PC-9 (cell line): ENCODE measurements around the gene RBM28. TPM values are rescaled to one million over a fixed set of nuclear protein-coding genes. Genes with fewer than 3 reads are reported as not detected.

Source experiments
- BruUV-seq: library from RNA; stranded (reverse); fragments of 400-500 nt; replicated peaks from 2 replicates; lab custom pipeline; 2021; lab: Mats Ljungman, UMichigan
- CTCF ChIA-PET: fragments of 300-600 bp; sonication (Branson Sonifier 250); formaldehyde crosslinking; loops from one replicate; lab custom pipeline; 2022; ENCODE audit warnings: antibody characterized with exemption; lab: Charles Lee
- POLR2A ChIA-PET: fragments of 300-600 bp; sonication (Branson Sonifier 250); formaldehyde crosslinking; loops from one replicate; lab custom pipeline; 2022; ENCODE audit warnings: antibody characterized with exemption; ENCODE audit not compliant: unreplicated experiment; lab: Charles Lee
- DNase-seq, 2 experiments: peaks; one replicate each; pipeline versions ENCODE4 v3.0.0 to v3.0.0-alpha.2; 2015 to 2022; ENCODE audit warnings: mixed read lengths in 1 of 2
- H2AFZ ChIP-seq: fragments of 200-600 bp; sonication (generic); 2 replicates; pipeline ENCODE4 v1.8.1; 2017; ENCODE audit warnings: antibody characterized with exemption
- H3F3A ChIP-seq: fragments of 200-600 bp; sonication (generic); 2 replicates; pipeline ENCODE4 v1.8.1; 2017; ENCODE audit warnings: antibody characterized with exemption, mild to moderate bottlenecking, low read depth; ENCODE audit not compliant: insufficient read depth
- H3K27ac ChIP-seq: fragments of 200-600 bp; sonication (generic); 2 replicates; pipeline ENCODE4 v1.6.1; 2016; ENCODE audit warnings: mixed run types
- H3K27me3 ChIP-seq: fragments of 200-600 bp; sonication (generic); 2 replicates; pipeline ENCODE4 v1.6.1; 2016; ENCODE audit warnings: low read depth, mixed run types; ENCODE audit not compliant: insufficient read depth
- H3K36me3 ChIP-seq: fragments of 200-600 bp; sonication (generic); 2 replicates; pipeline ENCODE4 v1.6.1; 2016; ENCODE audit warnings: low read depth, mixed run types
- H3K4me1 ChIP-seq: fragments of 200-600 bp; sonication (generic); replicated peaks from 2 replicates; pipeline ENCODE4 v1.6.1; 2016; ENCODE audit warnings: mixed run types; ENCODE audit not compliant: insufficient read depth
- H3K4me2 ChIP-seq: fragments of 200-600 bp; sonication (generic); 2 replicates; pipeline ENCODE4 v1.6.1; 2017; ENCODE audit warnings: mixed run types
- H3K4me3 ChIP-seq: fragments of 200-600 bp; sonication (generic); 2 replicates; pipeline ENCODE4 v1.6.1; 2016; ENCODE audit warnings: mixed run types
- H3K79me2 ChIP-seq: fragments of 200-600 bp; sonication (generic); 2 replicates; pipeline ENCODE4 v1.6.1; 2017; ENCODE audit warnings: low read depth, mixed run types
- H3K9me2 ChIP-seq: fragments of 200-600 bp; sonication (generic); 2 replicates; pipeline ENCODE4 v1.8.1; 2017; ENCODE audit warnings: mild to moderate bottlenecking; ENCODE audit not compliant: insufficient read depth
- H3K9me3 ChIP-seq: fragments of 200-600 bp; sonication (generic); 2 replicates; pipeline ENCODE4 v1.8.1; 2016; ENCODE audit warnings: low read depth; ENCODE audit not compliant: insufficient read depth
- H4K20me1 ChIP-seq: fragments of 200-600 bp; sonication (generic); 2 replicates; pipeline ENCODE4 v1.8.1; 2017; ENCODE audit not compliant: insufficient read depth
- CTCF ChIP-seq: fragments of 200-600 bp; sonication (generic); conservative IDR thresholded peaks from 2 replicates; pipeline ENCODE4 v1.6.1; 2017; ENCODE audit warnings: mixed run types, antibody characterized with exemption, mild to moderate bottlenecking, moderate library complexity
- EZH2 ChIP-seq: fragments of 200-600 bp; sonication (generic); IDR thresholded peaks from 2 replicates; pipeline ENCODE4 v1.8.0; 2017; ENCODE audit warnings: antibody characterized with exemption, low read depth
- intact Hi-C: fragments of 100-400 bp; cut with micrococcal nuclease; formaldehyde crosslinking; loops from one replicate; pipeline ENCODE4 v1.10.0; 2022; ENCODE audit not compliant: unreplicated experiment
- total RNA-seq: library from RNA; stranded (reverse); gene quantifications from 2 replicates; pipeline ENCODE4 v1.2.3, GENCODE V29; 2021

The RBM28 gene
- total RNA-seq, 1 experiment from 2014 or later: 59.6 TPM

- no peak overlapping the region for H2AFZ ChIP-seq
- no peak overlapping the region for H3K4me3 ChIP-seq
- no peaks in the 10 kb centered on the region for H3K9me3 ChIP-seq
- no peak overlapping the region for H3K4me2 ChIP-seq
- no peaks in the 10 kb centered on the region; the same call in 1 of the 2 replicates for H3F3A ChIP-seq
- no TSS peak for BruUV-seq
- peaks cover 48% of the 10 kb centered on the region for H3K36me3 ChIP-seq
- intact Hi-C loops: no loop called here
- no peaks in the 10 kb centered on the region for H3K4me1 ChIP-seq
- ChIA-PET CTCF (no interaction called here), POLR2A (no interaction called here)
- no peaks in the 10 kb centered on the region for H3K27me3 ChIP-seq
- no peaks in the 10 kb centered on the region for H3K9me2 ChIP-seq
- no peak overlapping the region for H3K27ac ChIP-seq
- DNase-seq: no peak
- H3K79me2 ChIP-seq: no peaks in the 10 kb centered on the region
- no peak for TF ChIP-seq EZH2
- TF ChIP-seq CTCF: no peak
- no peaks in the 10 kb centered on the region for H4K20me1 ChIP-seq
Observed at GRCh38 chr7:128310499-128310898, 33.2 kb downstream of the RBM28 start.

GRCh38 chr7:128309976-128310375 lies 33.7 kb downstream of the RBM28 start:
- DNase-seq: no peak
- no TSS peak for BruUV-seq
- H3F3A ChIP-seq: no peaks in the 10 kb centered on the region; the same call in 1 of the 2 replicates
- peaks cover 47% of the 10 kb centered on the region for H3K36me3 ChIP-seq
- ChIA-PET CTCF (no interaction called here), POLR2A (no interaction called here)
- H3K27me3 ChIP-seq: no peaks in the 10 kb centered on the region
- H4K20me1 ChIP-seq: no peaks in the 10 kb centered on the region
- intact Hi-C loops: no loop called here
- no peaks in the 10 kb centered on the region for H3K79me2 ChIP-seq
- no peak overlapping the region for H2AFZ ChIP-seq
- no peak overlapping the region for H3K4me2 ChIP-seq
- H3K9me3 ChIP-seq: no peaks in the 10 kb centered on the region
- H3K4me3 ChIP-seq: no peak overlapping the region
- no peak overlapping the region for H3K27ac ChIP-seq
- H3K9me2 ChIP-seq: no peaks in the 10 kb centered on the region
- H3K4me1 ChIP-seq: no peaks in the 10 kb centered on the region
- TF ChIP-seq EZH2 (no peak), CTCF (no peak)

GRCh38 chr7:128309124-128309523 lies 34.6 kb downstream of the RBM28 start:
- H3K36me3 ChIP-seq: peaks cover 39% of the 10 kb centered on the region
- no peak for DNase-seq
- ChIA-PET CTCF (no interaction called here), POLR2A (no interaction called here)
- BruUV-seq: no TSS peak
- H3K27me3 ChIP-seq: no peaks in the 10 kb centered on the region
- H3K27ac ChIP-seq: no peak overlapping the region
- H3F3A ChIP-seq: no peaks in the 10 kb centered on the region; the same call in 1 of the 2 replicates
- H3K79me2 ChIP-seq: no peaks in the 10 kb centered on the region
- H4K20me1 ChIP-seq: no peaks in the 10 kb centered on the region
- H3K9me3 ChIP-seq: no peaks in the 10 kb centered on the region
- no peak overlapping the region for H2AFZ ChIP-seq
- no peaks in the 10 kb centered on the region for H3K9me2 ChIP-seq
- H3K4me1 ChIP-seq: no peaks in the 10 kb centered on the region
- no peak overlapping the region for H3K4me2 ChIP-seq
- H3K4me3 ChIP-seq: no peak overlapping the region
- TF ChIP-seq EZH2 (no peak), CTCF (no peak)
- intact Hi-C loops: no loop called here
